GM13976 (cell line): ENCODE results near the gene RPL35A.
"Not testable (repeated sequence)": the region's sequence is repeated elsewhere in the genome, so short reads cannot be mapped to it uniquely, and the experiment has no call there.

Experiments used
- DNase-seq: peaks from one replicate; pipeline ENCODE4 v3.0.0; 2012; ENCODE audit warnings: low spot score
- CTCF ChIP-seq: IDR thresholded peaks from 2 replicates; pipeline ENCODE4 v1.5.1; 2012; ENCODE audit warnings: borderline replicate concordance, mild to moderate bottlenecking; ENCODE audit not compliant: insufficient read depth; ENCODE audit errors: extremely low read depth, missing control alignments, control extremely low read depth
- in situ Hi-C: fragments of 300-500 bp; cut with MboI; formaldehyde crosslinking; loops from one replicate; pipeline ENCODE4 v1.12.0; 2022; ENCODE audit warnings: low sequenced_read_pairs, mixed read lengths, inconsistent platforms; ENCODE audit not compliant: unreplicated experiment

Gene RPL35A

GRCh38 chr3:197953325-197953724, 3.3 kb downstream of the RPL35A start:
- in situ Hi-C loops = no loop called here
- TF ChIP-seq CTCF = no peak
- no peak for DNase-seq

- DNase-seq = no peak
- in situ Hi-C loops = no loop called here
- no peak for TF ChIP-seq CTCF
Observed at GRCh38 chr3:197953881-197954280, 3.9 kb downstream of the RPL35A start.

- in situ Hi-C loops = no loop called here
- TF ChIP-seq CTCF = no peak
- DNase-seq = no peak
Observed at GRCh38 chr3:197955892-197956477, 6.0 kb downstream of the RPL35A start.

GRCh38 chr3:197956626-197956988, 6.6 kb downstream of the RPL35A start:
- in situ Hi-C loops = no loop called here
- TF ChIP-seq CTCF = no peak
- DNase-seq = no peak

- DNase-seq = no peak
- TF ChIP-seq CTCF = no peak
Observed at GRCh38 chr3:197957790-197958133, 7.8 kb downstream of the RPL35A start.

GRCh38 chr3:197958346-197958745, 8.4 kb downstream of the RPL35A start:
- DNase-seq = no peak
- no peak for TF ChIP-seq CTCF
- in situ Hi-C loops = no loop called here

More at GRCh38 chr3:197957790-197958133, 7.8 kb downstream of the RPL35A start:
- in situ Hi-C loops = no loop called here

- in situ Hi-C loops, DNase-seq: not testable (repeated sequence)
Observed at GRCh38 chr3:197958848-197959247, 8.9 kb downstream of the RPL35A start.
